Measurements from ENCODE around the gene PBX3.
A peak's percentile ranks its signal among the peaks of the same experiment; 100 is the strongest.

PBX3 gene

GRCh38 chr9:125761676-125762450, 14.7 kb downstream of the PBX3 start:
- POLR2A ChIA-PET = no interaction called here
- TF ChIP-seq FOXA1 (IDR thresholded peaks at IDR 0.05) = no peak
- TF ChIP-seq HDGF (IDR thresholded peaks at IDR 0.05; ENCODE audit: borderline replicate concordance) = no peak
- no peak for TF ChIP-seq TARDBP (IDR thresholded peaks at IDR 0.05)
- TF ChIP-seq BHLHE40 (IDR thresholded peaks at IDR 0.05; ENCODE audit: borderline replicate concordance) = no peak
- TF ChIP-seq ARNT (IDR thresholded peaks at IDR 0.05) = no peak
- TF ChIP-seq FOXM1 (IDR thresholded peaks at IDR 0.05; ENCODE audit: borderline replicate concordance) = no peak
- no peak for TF ChIP-seq SP1 (IDR thresholded peaks at IDR 0.05)
- TF ChIP-seq ZNF384 (IDR thresholded peaks at IDR 0.05) = no peak
- CTCF ChIA-PET = no interaction called here
- no peak for DNase-seq (ENCODE audit: extremely low spot score)

- ChIA-PET POLR2A (no interaction called here), CTCF (no interaction called here)
- DNase-seq (ENCODE audit: extremely low spot score) = peak; percentile 66
- TF ChIP-seq HDGF (IDR thresholded peaks at IDR 0.05; ENCODE audit: borderline replicate concordance) (no peak), CTBP1 (IDR thresholded peaks at IDR 0.05; ENCODE audit: borderline replicate concordance) (peak; percentile 89), ARNT (IDR thresholded peaks at IDR 0.05) (0 out of 2 replicates have a peak, but pooled peaks have one; percentile 42), LEF1 (IDR thresholded peaks at IDR 0.05; ENCODE audit: borderline replicate concordance) (no peak), TARDBP (IDR thresholded peaks at IDR 0.05) (no peak), PKNOX1 (IDR thresholded peaks at IDR 0.05) (peak; percentile 97), FOXA1 (IDR thresholded peaks at IDR 0.05) (no peak), FOXM1 (IDR thresholded peaks at IDR 0.05; ENCODE audit: borderline replicate concordance) (no peak), ZNF384 (IDR thresholded peaks at IDR 0.05) (no peak), FOXK2 (IDR thresholded peaks at IDR 0.05) (0 out of 2 replicates have a peak, but pooled peaks have one; percentile 21)
Measured at GRCh38 chr9:125763394-125763801, 16.2 kb downstream of the PBX3 start.

- TF ChIP-seq NFRKB (IDR thresholded peaks at IDR 0.05) (no peak), BHLHE40 (IDR thresholded peaks at IDR 0.05; ENCODE audit: borderline replicate concordance) (no peak), SUZ12 (IDR thresholded peaks at IDR 0.05) (no peak), ARNT (IDR thresholded peaks at IDR 0.05) (no peak), PKNOX1 (IDR thresholded peaks at IDR 0.05) (no peak)
- ChIA-PET POLR2A (no interaction called here), CTCF (interaction anchor here (0.5 kb wide), 1 partner anchor 18 kb away, joined by 3 read pairs; no protein-coding TSS in a partner anchor)
- no peak for DNase-seq (ENCODE audit: extremely low spot score)
Measured at GRCh38 chr9:125764198-125764597, 17.0 kb downstream of the PBX3 start.

- no peak for DNase-seq (ENCODE audit: extremely low spot score)
- ChIA-PET POLR2A (no interaction called here), CTCF (no interaction called here)
- TF ChIP-seq L3MBTL2 (conservative IDR thresholded peaks at IDR 0.05) (no peak), PKNOX1 (IDR thresholded peaks at IDR 0.05) (peak; percentile 59)
Measured at GRCh38 chr9:125766468-125767221, 19.5 kb downstream of the PBX3 start.

GRCh38 chr9:125767349-125767748, 20.2 kb downstream of the PBX3 start:
- TF ChIP-seq TARDBP (IDR thresholded peaks at IDR 0.05) (no peak), FOXM1 (IDR thresholded peaks at IDR 0.05; ENCODE audit: borderline replicate concordance) (no peak), FOXK2 (IDR thresholded peaks at IDR 0.05) (no peak), SP1 (IDR thresholded peaks at IDR 0.05) (no peak)
- ChIA-PET CTCF (no interaction called here), POLR2A (no interaction called here)

GRCh38 chr9:125768803-125769202, 21.6 kb downstream of the PBX3 start:
- no peak for DNase-seq (ENCODE audit: extremely low spot score)
- no peak for TF ChIP-seq BHLHE40 (IDR thresholded peaks at IDR 0.05; ENCODE audit: borderline replicate concordance)
- TF ChIP-seq ELF4 (IDR thresholded peaks at IDR 0.05) = no peak
- TF ChIP-seq FOXM1 (IDR thresholded peaks at IDR 0.05; ENCODE audit: borderline replicate concordance) = no peak
- TF ChIP-seq L3MBTL2 (conservative IDR thresholded peaks at IDR 0.05) = no peak
- TF ChIP-seq CTBP1 (IDR thresholded peaks at IDR 0.05; ENCODE audit: borderline replicate concordance) = no peak
- no peak for TF ChIP-seq PKNOX1 (IDR thresholded peaks at IDR 0.05)
- TF ChIP-seq TARDBP (IDR thresholded peaks at IDR 0.05) = no peak
- TF ChIP-seq ARNT (IDR thresholded peaks at IDR 0.05) = no peak
- TF ChIP-seq HDGF (IDR thresholded peaks at IDR 0.05; ENCODE audit: borderline replicate concordance) = no peak
- TF ChIP-seq LEF1 (IDR thresholded peaks at IDR 0.05; ENCODE audit: borderline replicate concordance) = no peak
- no peak for TF ChIP-seq ZNF384 (IDR thresholded peaks at IDR 0.05)
- no peak for TF ChIP-seq SP1 (IDR thresholded peaks at IDR 0.05)
- TF ChIP-seq SUZ12 (IDR thresholded peaks at IDR 0.05) = no peak
- no peak for TF ChIP-seq FOXK2 (IDR thresholded peaks at IDR 0.05)
- no peak for TF ChIP-seq FOXA1 (IDR thresholded peaks at IDR 0.05)
- no peak for TF ChIP-seq NFRKB (IDR thresholded peaks at IDR 0.05)
- CTCF ChIA-PET = no interaction called here
- POLR2A ChIA-PET = no interaction called here

More at GRCh38 chr9:125767349-125767748, 20.2 kb downstream of the PBX3 start:
- no peak for DNase-seq (ENCODE audit: extremely low spot score)
